Caco-2 (cell line): ENCODE data around the gene AGAP1. TPM values are rescaled to one million over a fixed set of nuclear protein-coding genes. Genes with fewer than 3 reads are reported as not detected.
A peak's percentile ranks its signal among the peaks of the same experiment; 100 is the strongest.

Experiments
- BruUV-seq: library from RNA; stranded (reverse); fragments of 400-500 nt; replicated peaks from 2 replicates; lab custom pipeline; 2021; lab: Mats Ljungman, UMichigan
- CTCF ChIA-PET: fragments of 300-600 bp; sonication (Branson Sonifier 250); formaldehyde crosslinking; loops from one replicate; lab custom pipeline; 2022; ENCODE audit warnings: antibody characterized with exemption; lab: Charles Lee
- POLR2A ChIA-PET: fragments of 300-600 bp; sonication (Branson Sonifier 250); formaldehyde crosslinking; loops from one replicate; lab custom pipeline; 2022; ENCODE audit warnings: antibody characterized with exemption; lab: Charles Lee
- DNase-seq, 2 experiments: peaks; one replicate each; pipeline versions ENCODE4 v3.0.0 to v3.0.0-alpha.2; 2020 to 2022
- H3K27me3 ChIP-seq: replicated peaks from 2 replicates; pipeline ENCODE4 v1.6.0; 2011; ENCODE audit warnings: low read length; ENCODE audit not compliant: control insufficient read depth, insufficient read depth
- H3K36me3 ChIP-seq: 2 replicates; pipeline ENCODE4 v1.5.1; 2011; ENCODE audit warnings: low read length; ENCODE audit not compliant: control insufficient read depth, insufficient read depth
- H3K4me1 ChIP-seq: fragments of 250-450 bp; sonication (Bioruptor Pico); 2 replicates; pipeline ENCODE4 v1.5.1; 2020; ENCODE audit warnings: mild to moderate bottlenecking
- H3K4me3 ChIP-seq: 2 replicates; pipeline ENCODE4 v1.5.1; 2011; ENCODE audit warnings: low read depth, mild to moderate bottlenecking, control low read depth, low read length
- H3K9me3 ChIP-seq: fragments of 250-450 bp; sonication (Bioruptor Pico); 2 replicates; pipeline ENCODE4 v1.5.1; 2020; ENCODE audit warnings: mild to moderate bottlenecking, moderate library complexity
- H3K27ac Mint-ChIP-seq: one replicate; pipeline ENCODE4 v1.8.0; 2022; ENCODE audit warnings: mixed read lengths; ENCODE audit not compliant: unreplicated experiment
- H3K27me3 Mint-ChIP-seq: one replicate; pipeline ENCODE4 v1.8.0; 2022; ENCODE audit warnings: mixed read lengths; ENCODE audit not compliant: insufficient read depth, unreplicated experiment
- H3K36me3 Mint-ChIP-seq: one replicate; pipeline ENCODE4 v1.8.0; 2022; ENCODE audit warnings: mild to moderate bottlenecking, mixed read lengths; ENCODE audit not compliant: insufficient read depth, unreplicated experiment
- H3K4me1 Mint-ChIP-seq: one replicate; pipeline ENCODE4 v1.8.0; 2022; ENCODE audit warnings: low read depth, mixed read lengths; ENCODE audit not compliant: unreplicated experiment
- H3K4me3 Mint-ChIP-seq: one replicate; pipeline ENCODE4 v1.8.0; 2022; ENCODE audit warnings: mild to moderate bottlenecking, moderate library complexity, mixed read lengths; ENCODE audit not compliant: unreplicated experiment
- H3K9me3 Mint-ChIP-seq: one replicate; pipeline ENCODE4 v1.8.0; 2022; ENCODE audit warnings: mixed read lengths; ENCODE audit not compliant: unreplicated experiment
- intact Hi-C: fragments of 100-400 bp; cut with micrococcal nuclease; formaldehyde crosslinking; loops from one replicate; pipeline ENCODE4 v1.10.0; 2022; ENCODE audit not compliant: unreplicated experiment
- total RNA-seq: library from RNA; stranded (reverse); gene quantifications from 2 replicates; pipeline ENCODE4 v1.2.3, GENCODE V29; 2022
- TF ChIP-seq, protein P1 (sequence below), 2 experiments: fragments of 200-600 bp in 1 of 2; IDR thresholded peaks; 1 replicate in 1 of 2; 2 replicates in 1 of 2; pipeline versions ENCODE4 v1.5.1 to v1.8.0; 2011 to 2022; ENCODE audit warnings: antibody characterized with exemption in 1 of 2, control low read depth in 1 of 2, inconsistent platforms in 1 of 2, low read depth in 1 of 2, low read length in 1 of 2, mild to moderate bottlenecking in 1 of 2, moderate library complexity in 1 of 2; ENCODE audit not compliant: insufficient read depth in 1 of 2, severe bottlenecking in 1 of 2, unreplicated experiment in 1 of 2

The AGAP1 gene
- total RNA-seq, 1 experiment from 2014 or later: 41.7 TPM

DNA sequence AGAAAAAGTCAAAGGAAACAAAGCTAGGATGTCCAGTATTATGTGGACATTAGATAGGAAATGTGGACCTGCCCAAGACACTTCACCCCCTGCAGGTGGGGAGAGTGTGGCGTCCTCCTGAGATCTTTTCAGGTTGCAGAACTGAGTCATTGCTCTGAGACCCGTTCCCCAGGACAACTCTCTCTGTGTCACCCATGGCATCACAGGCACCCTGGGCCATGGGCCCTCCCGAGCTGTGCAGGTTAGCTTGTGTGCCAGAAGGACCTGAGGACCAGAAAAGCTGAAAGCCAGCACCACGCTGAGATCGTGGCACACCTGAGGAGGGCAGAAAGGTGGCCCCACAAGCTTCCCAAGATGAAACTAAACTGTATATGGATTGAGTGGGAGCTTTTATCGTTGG, 229.5 kb downstream of the AGAP1 start:
- POLR2A ChIA-PET: no interaction called here
- DNase-seq: no peak
- H3K9me3 Mint-ChIP-seq: no peaks in the 10 kb centered on the region
- H3K27me3 ChIP-seq: no peaks in the 10 kb centered on the region
- H3K27me3 Mint-ChIP-seq: no peaks in the 10 kb centered on the region
- H3K4me1 ChIP-seq: peaks cover 4% of the 10 kb centered on the region; the same call in 1 of the 2 replicates
- H3K9me3 ChIP-seq: no peaks in the 10 kb centered on the region
- intact Hi-C loops: no loop called here
- TF ChIP-seq, protein P1, sequence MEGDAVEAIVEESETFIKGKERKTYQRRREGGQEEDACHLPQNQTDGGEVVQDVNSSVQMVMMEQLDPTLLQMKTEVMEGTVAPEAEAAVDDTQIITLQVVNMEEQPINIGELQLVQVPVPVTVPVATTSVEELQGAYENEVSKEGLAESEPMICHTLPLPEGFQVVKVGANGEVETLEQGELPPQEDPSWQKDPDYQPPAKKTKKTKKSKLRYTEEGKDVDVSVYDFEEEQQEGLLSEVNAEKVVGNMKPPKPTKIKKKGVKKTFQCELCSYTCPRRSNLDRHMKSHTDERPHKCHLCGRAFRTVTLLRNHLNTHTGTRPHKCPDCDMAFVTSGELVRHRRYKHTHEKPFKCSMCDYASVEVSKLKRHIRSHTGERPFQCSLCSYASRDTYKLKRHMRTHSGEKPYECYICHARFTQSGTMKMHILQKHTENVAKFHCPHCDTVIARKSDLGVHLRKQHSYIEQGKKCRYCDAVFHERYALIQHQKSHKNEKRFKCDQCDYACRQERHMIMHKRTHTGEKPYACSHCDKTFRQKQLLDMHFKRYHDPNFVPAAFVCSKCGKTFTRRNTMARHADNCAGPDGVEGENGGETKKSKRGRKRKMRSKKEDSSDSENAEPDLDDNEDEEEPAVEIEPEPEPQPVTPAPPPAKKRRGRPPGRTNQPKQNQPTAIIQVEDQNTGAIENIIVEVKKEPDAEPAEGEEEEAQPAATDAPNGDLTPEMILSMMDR (IDR thresholded peaks at IDR 0.05; ENCODE audit: insufficient read depth in 1 of 2, low read depth in 1 of 2, low read length in 1 of 2, severe bottlenecking in 1 of 2, unreplicated experiment in 1 of 2): no peak
- H3K36me3 Mint-ChIP-seq: peaks cover 6% of the 10 kb centered on the region
- H3K4me3 Mint-ChIP-seq: no peak overlapping the region
- no peaks in the 10 kb centered on the region for H3K36me3 ChIP-seq
- no peak overlapping the region for H3K4me3 ChIP-seq
- no peak overlapping the region for H3K27ac Mint-ChIP-seq
- CTCF ChIA-PET: no interaction called here
- BruUV-seq: no TSS peak
- peaks cover 6% of the 10 kb centered on the region for H3K4me1 Mint-ChIP-seq

DNA sequence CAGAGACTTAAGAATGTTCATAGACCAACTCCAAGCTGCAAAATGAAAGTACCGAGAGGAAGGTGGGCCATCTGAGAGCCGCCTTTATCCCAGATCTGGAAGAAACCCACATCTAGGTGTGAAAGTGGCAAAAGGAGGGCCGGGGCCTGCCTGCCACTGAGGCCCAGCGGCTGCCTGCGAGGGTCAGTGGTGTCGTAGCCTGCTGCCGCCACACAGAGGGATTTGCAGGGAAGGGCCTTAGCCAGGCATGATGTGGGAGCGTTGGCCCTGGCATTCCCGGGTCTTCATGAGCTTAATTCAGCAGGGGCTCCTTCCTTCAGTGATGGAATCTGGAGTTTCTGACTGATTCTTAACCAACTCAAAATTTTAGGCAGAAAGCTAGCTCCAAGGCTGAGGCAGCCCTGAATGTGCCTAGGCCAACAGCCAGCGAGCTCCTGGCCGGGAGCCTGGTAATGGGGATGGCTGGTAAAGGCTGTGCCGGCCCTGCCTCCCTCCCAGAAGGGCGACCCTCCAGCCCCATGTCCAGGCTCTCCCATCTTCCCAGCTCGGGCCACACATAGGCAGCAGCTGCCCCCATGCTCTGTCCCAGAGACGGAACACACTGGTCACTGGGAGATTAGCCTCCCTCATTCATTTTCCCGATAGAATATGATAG, 230.1 kb downstream of the AGAP1 start:
- BruUV-seq: no TSS peak
- H3K36me3 ChIP-seq: no peaks in the 10 kb centered on the region

DNA sequence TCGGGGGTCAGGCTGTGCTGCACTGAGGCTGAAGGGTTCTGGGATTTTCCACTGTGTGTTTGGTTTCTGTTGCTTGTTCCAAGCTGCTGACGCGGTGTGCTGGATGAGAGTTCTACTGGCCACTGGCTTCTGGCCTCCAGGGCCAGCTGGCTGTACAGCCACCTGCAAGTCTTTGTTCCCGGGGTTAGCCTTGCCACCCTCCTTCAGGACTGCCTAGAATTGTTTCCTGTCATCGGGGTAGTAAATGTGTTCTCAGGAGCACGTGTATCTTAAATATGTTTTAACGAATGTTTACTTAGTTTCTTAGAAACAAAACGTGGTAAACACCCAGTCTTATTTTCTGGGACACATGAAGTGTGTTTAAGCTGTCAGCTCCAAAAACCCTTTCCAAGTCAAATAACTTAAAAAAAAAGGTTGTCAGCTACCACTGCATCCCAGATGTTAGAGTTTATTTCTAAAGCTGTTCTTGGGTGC, 231.2 kb downstream of the AGAP1 start:
- no TSS peak for BruUV-seq
- no peak for DNase-seq
- Mint-ChIP-seq H3K36me3 (peaks cover 6% of the 10 kb centered on the region), H3K9me3 (no peaks in the 10 kb centered on the region), H3K27ac (no peak overlapping the region), H3K4me3 (no peak overlapping the region), H3K27me3 (no peaks in the 10 kb centered on the region), H3K4me1 (peaks cover 6% of the 10 kb centered on the region)
- POLR2A ChIA-PET: no interaction called here
- H3K27me3 ChIP-seq: no peaks in the 10 kb centered on the region
- CTCF ChIA-PET: no interaction called here
- TF ChIP-seq, protein P1 (IDR thresholded peaks at IDR 0.05; ENCODE audit: insufficient read depth in 1 of 2, low read depth in 1 of 2, low read length in 1 of 2, severe bottlenecking in 1 of 2, unreplicated experiment in 1 of 2): no peak
- peaks cover 4% of the 10 kb centered on the region; the same call in 1 of the 2 replicates for H3K4me1 ChIP-seq
- H3K36me3 ChIP-seq: no peaks in the 10 kb centered on the region
- no peaks in the 10 kb centered on the region for H3K9me3 ChIP-seq
- H3K4me3 ChIP-seq: no peak overlapping the region
- intact Hi-C loops: no loop called here

More for the DNA sequence above, 230.1 kb downstream of the AGAP1 start:
- ChIA-PET CTCF (no interaction called here), POLR2A (no interaction called here)
- intact Hi-C loops: no loop called here
- H3K4me1 ChIP-seq: peaks cover 4% of the 10 kb centered on the region; the same call in 1 of the 2 replicates
- Mint-ChIP-seq H3K27me3 (no peaks in the 10 kb centered on the region), H3K36me3 (peaks cover 6% of the 10 kb centered on the region), H3K4me3 (no peak overlapping the region), H3K27ac (peak overlapping the region; percentile 66), H3K9me3 (no peaks in the 10 kb centered on the region), H3K4me1 (peaks cover 6% of the 10 kb centered on the region)
- H3K27me3 ChIP-seq: no peaks in the 10 kb centered on the region
- DNase-seq: no peak
- H3K9me3 ChIP-seq: no peaks in the 10 kb centered on the region
- H3K4me3 ChIP-seq: no peak overlapping the region
- TF ChIP-seq, protein P1 (IDR thresholded peaks at IDR 0.05; ENCODE audit: insufficient read depth in 1 of 2, low read depth in 1 of 2, low read length in 1 of 2, severe bottlenecking in 1 of 2, unreplicated experiment in 1 of 2): no peak
